COLO668 (cell line): Measurements from ENCODE around the gene PGM2L1.

Source experiments
- DNase-seq: peaks from one replicate; lab custom pipeline; 2025; ENCODE audit not compliant: unreplicated experiment; lab: John Stamatoyannopoulos, UW

PGM2L1 gene

DNA sequence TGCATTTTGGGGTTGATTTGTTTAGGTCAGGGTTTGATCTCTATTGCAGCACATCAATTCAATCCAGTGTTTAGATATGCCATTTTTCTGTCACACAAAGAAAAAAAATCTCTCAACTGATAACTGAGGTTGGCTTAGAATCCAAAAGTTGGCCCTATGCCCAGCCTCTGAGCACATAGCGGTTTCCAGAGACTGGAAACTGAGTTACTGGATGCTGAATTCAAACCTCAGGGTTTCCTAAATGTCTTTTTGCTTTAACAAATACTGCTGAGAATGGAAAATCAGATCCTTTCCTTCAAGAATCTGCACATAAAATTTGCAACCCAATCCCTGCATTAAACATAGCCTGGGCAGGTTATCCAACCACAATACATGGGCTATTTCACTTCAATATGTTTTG lies 90.8 kb downstream of the PGM2L1 start:
- no peak for DNase-seq

GRCh38 chr11:74306435-74307175 lies 91.6 kb downstream of the PGM2L1 start:
- no peak for DNase-seq

DNA sequence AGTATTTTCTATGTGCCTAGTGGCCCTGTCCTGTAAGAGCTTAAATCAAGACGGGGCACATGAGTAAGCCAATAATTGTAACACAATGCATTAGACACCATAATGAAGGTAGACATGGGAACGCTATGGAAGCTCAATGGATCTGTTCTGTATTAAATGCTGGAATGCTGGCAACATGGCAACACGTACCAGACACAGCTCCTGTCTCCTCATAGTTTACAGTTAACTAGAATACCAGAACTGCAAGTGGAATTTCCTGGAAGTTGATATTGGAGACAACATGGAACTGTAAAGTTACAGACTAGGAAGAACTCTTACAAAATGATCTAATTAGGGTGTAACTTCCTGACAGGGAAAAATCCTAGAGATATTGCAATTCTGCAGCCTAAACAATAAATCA lies 99.2 kb downstream of the PGM2L1 start:
- DNase-seq: no peak

DNA sequence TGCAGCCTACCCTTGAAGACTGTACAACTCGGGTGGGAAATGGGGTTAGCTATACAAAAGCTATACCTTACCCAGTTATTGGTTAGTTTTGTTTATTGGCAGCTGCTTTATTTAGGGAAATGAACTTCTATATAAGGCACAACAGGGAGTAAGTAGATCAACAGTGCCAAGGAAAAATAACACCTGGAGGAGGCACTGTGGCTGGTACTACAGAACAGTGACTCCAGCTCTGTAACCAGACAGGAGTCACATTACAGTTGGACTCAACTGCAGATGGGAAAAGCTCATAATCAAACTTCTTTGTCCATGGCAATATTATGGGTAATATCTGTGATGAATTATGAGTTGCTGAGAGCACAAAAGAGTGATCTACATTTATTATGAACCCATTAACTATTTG lies 100.7 kb downstream of the PGM2L1 start:
- DNase-seq: no peak

GRCh38 chr11:74288911-74289310 lies 109.3 kb downstream of the PGM2L1 start:
- DNase-seq: no peak

GRCh38 chr11:74288161-74288560 lies 110.1 kb downstream of the PGM2L1 start:
- DNase-seq: no peak

DNA sequence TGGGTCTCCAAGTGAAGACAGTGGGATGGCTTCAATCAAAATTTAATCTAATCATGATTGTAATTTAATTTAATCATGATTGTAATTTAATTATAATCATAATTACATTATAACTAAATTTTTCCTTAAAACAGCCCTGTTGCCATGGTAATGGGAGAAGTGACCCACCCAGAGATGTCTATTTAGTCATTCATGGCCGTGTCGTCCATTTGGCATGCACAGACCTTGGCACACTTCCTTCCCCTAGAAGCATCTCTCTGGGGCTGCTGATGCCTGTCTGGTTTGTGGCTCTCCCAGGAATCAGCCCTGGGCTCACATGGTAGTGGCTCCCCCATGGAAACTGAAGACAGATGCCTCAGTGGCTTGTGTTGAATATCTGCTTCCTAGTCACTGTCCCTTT lies 113.8 kb downstream of the PGM2L1 start:
- no peak for DNase-seq

DNA sequence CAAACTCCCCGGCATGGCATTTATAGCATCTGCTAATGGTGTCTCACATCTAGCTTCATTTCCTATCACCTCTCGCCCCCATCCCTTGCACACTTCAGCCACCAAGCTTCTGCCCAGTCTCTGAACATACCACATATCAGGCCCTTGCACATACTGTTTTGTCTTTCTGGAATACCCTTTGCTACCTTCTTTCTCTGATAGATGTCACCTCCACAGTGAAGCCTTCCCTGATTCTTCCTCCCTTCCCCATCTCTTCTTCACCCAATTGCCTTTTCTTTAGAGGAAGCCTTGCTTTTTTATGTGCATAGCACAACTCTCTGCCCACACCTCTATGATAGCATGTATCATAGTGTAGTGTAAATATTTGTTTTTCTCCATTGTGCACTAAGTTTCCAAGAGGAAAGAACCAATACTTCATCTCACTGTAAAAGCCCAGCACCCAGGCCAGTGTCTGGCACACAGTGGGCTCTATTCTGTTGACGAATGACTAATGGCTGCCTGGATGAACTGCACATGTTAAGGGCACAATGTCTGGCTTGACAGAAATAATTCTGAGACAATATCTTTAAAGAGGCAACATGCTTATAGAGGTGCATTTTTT lies 114.6 kb downstream of the PGM2L1 start:
- DNase-seq: peak; percentile 10

DNA sequence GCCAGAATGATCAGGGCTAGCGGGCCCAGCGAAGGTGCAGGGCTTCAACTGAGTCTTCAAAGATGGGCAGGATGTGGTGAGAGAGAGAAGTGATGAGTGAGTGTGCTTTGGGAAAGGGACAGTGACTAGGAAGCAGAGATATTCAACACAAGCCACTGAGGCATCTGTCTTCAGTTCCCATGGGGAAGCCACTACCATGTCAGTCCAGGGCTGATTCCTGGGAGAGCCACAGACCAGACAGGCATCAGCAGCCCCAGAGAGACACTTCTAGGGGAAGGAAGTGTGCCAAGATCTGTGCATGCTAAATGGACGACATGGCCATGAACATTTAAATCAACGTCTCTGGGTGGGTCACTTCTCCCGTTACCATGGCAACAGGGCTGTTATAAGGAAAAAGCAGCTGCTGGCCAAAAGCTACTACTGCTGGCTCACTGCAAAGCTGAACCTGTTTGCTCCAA lies 115.3 kb downstream of the PGM2L1 start:
- no peak for DNase-seq

DNA sequence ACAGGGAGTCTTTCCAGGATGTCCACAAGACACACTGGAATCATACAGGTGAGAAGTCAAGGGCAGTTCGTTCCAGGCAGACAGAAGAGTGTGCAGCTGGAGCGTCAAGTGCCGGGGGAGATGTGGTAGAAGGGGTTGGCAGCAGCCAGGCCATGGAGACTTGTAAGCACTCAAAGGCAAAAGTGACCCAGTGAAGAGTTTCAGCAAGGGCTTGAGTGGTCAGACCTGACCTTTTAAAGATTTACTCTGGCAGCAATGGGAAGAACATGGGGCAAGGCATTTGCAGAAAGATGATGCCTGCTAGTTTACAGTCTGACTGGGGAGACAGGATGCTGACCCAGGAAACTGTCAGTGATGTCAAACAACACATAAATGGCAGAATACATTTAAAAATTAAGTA lies 115.8 kb downstream of the PGM2L1 start:
- no peak for DNase-seq

DNA sequence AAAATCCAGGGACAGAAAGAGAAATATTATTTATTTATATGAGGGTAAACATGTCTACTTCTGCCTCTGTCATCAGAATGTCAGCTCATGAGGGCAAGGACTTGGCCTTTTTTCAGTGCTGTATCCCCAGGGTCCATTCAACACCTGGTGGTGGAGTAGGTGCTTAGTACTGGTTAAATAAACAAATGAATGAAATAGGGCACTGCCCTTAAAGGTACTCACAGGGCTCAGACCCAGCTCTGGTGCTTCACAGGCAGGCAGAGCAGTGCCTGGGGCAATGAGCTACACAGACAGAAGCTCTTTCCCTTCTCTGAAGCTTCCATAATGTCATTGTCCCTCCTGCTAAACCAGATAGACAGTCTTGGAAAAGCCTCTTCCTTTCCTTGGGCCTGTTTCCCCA lies 117.7 kb downstream of the PGM2L1 start:
- peak; percentile 45 for DNase-seq
